Mononuclear cell (primary cell): ENCODE data around the gene MYRFL. TPM values are rescaled to one million over a fixed set of nuclear protein-coding genes. Genes with fewer than 3 reads are reported as not detected.

Source experiments
- H3K27me3 ChIP-seq: 2 replicates; pipeline ENCODE4 v1.6.0; 2011; ENCODE audit warnings: low read length, control low read depth; ENCODE audit not compliant: insufficient read depth
- H3K4me1 ChIP-seq: 2 replicates; pipeline ENCODE4 v1.5.1; 2011; ENCODE audit warnings: mild to moderate bottlenecking, low read length, control low read depth; ENCODE audit not compliant: insufficient read depth
- H3K4me3 ChIP-seq: 2 replicates; pipeline ENCODE4 v1.5.1; 2011; ENCODE audit warnings: mild to moderate bottlenecking, low read length, moderate library complexity
- H3K9me3 ChIP-seq: 2 replicates; pipeline ENCODE4 v1.5.1; 2011; ENCODE audit warnings: low read depth, mild to moderate bottlenecking, control low read depth, low read length
- total RNA-seq: library from RNA; depleted of rRNA; stranded (reverse); fragments of >200 nt; gene quantifications from one replicate; pipeline ENCODE4 v1.2.3, GENCODE V29; 2012

MYRFL gene
- total RNA-seq, 1 donor: 0.10 TPM

DNA sequence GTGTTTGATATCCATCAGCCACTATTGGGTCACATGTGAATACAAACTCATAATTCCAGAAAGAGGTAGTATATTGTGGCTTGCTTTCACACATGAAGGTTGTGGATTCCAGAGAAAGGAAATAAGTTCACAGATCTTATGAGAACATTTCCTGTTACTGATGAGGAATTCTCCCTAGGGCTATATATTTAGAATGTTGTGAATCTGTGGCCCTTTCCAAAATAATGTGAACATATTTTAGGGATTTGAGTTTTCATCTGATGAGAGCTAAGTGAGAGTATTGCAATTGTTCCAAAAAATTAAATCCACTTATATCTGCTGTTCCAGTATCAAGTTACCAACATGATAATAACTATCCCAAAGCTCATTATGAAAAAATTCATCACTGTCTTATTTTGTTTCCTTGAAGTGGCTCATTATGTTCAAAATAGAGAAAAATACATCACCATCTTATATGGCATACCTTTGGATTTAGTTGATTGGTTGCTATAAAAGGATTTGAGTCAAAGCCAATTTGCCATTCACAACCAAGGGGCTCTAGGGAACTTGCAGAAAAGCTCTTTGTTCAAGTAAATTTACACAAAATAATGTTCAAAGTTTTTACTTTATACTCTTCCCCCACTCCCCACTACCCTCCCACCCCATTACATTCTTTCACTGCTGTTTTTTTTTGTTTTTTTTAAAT lies 76.3 kb downstream of the MYRFL start:
- H3K4me1 ChIP-seq: peaks cover 8% of the 10 kb centered on the region
- H3K9me3 ChIP-seq: no peaks in the 10 kb centered on the region
- no peak overlapping the region for H3K4me3 ChIP-seq
- H3K27me3 ChIP-seq: no peaks in the 10 kb centered on the region

DNA sequence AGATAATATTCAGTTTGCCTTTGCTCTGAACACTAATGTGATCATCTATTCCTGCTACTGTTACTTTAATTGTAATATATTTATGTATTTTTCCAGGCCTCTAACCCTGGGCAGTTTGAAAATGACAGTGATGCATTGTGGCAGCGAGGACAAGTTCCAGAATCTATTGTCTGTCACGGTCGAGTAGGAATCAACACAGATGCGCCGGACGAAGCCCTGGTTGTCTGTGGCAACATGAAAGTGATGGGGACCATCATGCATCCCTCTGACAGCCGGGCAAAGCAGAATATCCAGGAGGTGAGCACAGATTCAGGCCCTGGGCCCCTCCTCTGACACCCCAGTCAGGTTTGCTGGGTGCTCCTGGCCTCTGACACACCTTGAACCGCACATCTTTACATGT lies 78.5 kb downstream of the MYRFL start:
- no peak overlapping the region for H3K4me3 ChIP-seq
- H3K27me3 ChIP-seq: no peaks in the 10 kb centered on the region
- H3K4me1 ChIP-seq: peaks cover 8% of the 10 kb centered on the region
- H3K9me3 ChIP-seq: no peaks in the 10 kb centered on the region

DNA sequence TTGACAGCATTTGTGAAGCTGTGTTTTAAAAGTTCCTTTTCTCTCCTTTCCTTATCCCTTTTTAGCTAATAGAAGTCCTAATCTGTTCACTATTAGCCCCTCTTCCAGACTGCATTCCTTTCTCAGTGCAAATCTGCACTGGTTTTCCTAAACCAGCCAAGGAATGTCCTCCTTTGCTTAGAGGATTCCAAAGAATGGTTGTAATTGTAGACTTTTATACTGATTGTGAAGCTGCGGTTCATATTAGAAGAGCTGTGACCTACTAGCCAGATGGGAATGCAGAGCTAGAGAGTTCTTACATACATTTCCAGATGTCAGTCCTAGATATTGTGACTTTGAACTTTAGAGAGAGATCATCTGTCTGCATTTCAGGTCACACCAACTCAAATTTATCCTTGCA lies 79.8 kb downstream of the MYRFL start:
- peaks cover 8% of the 10 kb centered on the region for H3K4me1 ChIP-seq
- no peaks in the 10 kb centered on the region for H3K27me3 ChIP-seq
- H3K9me3 ChIP-seq: no peaks in the 10 kb centered on the region
- H3K4me3 ChIP-seq: no peak overlapping the region

DNA sequence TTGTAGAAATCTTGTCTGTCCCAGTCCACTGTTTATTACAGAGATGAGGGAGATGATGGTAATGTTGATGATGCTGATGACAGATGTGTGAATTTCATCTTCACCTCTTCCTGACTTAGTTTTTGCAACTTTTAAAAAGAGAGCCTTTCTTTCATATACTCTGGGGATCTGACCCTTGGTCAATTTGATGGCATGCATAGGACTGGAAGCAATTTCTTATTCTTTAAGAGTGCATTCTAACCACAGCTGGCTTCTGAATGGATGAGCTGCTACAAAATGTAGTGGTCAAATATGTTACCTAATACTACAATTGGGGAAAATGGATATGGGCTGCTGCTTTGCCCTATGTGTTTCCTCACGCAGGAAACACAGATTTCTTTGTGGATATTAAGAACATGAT lies 80.8 kb downstream of the MYRFL start:
- H3K27me3 ChIP-seq: no peaks in the 10 kb centered on the region

DNA sequence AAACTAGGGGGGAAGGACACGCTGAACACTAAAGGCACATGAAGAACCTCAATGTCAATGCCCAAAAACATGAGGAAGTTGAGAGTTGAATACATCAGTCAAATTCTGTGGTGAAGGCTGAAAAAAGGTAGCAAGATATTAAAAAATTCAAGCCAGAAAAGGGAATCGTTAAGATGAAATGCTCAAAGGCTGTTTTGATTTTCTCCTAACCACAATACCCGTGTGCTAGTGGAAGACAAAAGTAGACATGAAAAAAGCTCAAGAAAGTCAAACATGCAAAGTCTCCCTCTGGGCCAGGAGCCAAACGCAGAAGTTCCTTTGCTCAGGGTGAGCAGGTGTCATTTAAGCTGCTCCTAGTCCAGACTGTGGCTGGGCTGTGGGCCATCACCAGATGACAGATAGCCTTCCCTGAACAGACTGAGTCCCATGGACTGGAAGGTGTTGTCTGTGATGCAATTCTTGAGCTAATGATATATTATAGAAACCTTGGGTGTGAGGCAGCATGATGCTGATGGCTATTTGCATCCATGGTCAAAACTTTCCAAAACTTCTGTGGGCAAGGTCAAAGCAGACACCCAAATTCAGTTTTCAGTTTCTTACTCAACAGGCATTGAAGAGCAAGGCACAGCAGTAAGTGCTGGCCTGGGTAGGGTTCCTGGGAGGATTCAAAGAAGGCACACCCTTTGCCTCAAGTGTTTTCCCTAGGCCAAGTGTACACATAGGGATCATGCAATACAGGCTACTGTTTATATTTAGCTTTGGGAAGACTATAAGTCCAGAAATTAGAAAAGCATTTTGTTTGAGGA lies 81.6 kb downstream of the MYRFL start:
- H3K4me1 ChIP-seq: no peaks in the 10 kb centered on the region

More for the DNA sequence above, 80.8 kb downstream of the MYRFL start:
- Histone ChIP-seq H3K4me3 (no peak overlapping the region), H3K4me1 (peaks cover 2% of the 10 kb centered on the region), H3K9me3 (no peaks in the 10 kb centered on the region)

DNA sequence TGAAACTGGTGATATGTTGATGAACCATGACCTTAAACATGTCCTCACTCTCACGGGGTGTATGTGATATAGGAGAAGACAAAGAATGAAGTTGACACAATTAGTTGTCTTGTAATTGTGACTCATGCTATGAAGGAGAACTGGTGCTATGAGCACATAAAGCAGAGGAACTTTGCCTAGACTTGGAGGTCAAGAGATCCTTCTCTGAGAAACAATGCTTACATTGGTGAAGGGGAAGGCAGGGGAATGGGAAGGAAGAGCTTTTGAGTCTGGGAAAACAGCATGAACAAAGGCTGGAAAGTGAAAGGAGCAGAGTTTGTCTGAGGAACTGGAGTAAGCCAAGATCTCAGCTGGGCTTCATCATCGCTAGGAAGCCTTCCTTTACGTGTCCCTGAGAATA lies 83.2 kb downstream of the MYRFL start:
- Histone ChIP-seq H3K9me3 (no peaks in the 10 kb centered on the region), H3K4me3 (no peak overlapping the region), H3K4me1 (no peaks in the 10 kb centered on the region), H3K27me3 (no peaks in the 10 kb centered on the region)

More for the DNA sequence above, 81.6 kb downstream of the MYRFL start:
- Histone ChIP-seq H3K4me3 (no peak overlapping the region), H3K9me3 (no peaks in the 10 kb centered on the region), H3K27me3 (no peaks in the 10 kb centered on the region)

DNA sequence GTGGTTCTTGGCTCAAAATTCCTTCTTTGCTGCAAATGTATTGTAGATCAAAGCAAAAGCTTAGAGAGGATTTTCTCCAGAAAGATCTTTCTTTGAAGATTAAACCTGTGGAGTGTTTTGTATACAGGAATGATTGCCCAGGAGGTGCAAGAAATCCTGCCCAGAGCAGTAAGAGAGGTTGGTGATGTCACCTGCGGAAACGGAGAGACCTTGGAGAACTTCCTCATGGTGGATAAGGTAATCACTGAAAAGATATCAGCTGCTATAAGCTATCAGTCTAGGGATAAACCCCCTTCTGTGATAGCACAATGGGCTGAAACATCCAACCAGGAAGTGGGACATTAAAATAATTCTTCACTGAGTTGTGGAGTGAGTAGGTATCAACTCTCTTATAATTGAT lies 85.7 kb downstream of the MYRFL start:
- no peaks in the 10 kb centered on the region for H3K27me3 ChIP-seq

DNA sequence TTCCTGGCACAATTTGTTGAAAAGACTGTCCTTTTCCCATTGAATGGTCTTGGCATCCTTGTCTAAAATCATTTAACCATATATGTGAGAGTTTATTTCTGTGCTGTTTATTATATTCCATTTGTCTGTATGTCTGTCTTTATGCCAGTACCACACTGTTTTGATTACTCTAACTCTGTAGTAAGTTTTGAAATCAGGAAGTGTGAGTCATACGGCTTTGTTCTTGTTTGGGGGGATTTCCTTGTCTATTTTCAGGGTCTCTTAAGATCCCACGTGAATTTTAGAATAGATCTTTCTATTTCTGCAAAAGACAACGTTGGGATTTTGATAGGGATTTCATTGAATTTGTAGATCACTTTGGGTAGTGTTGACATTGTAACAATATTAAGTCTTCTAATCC lies 88.5 kb downstream of the MYRFL start:
- Histone ChIP-seq H3K9me3 (no peaks in the 10 kb centered on the region), H3K27me3 (no peaks in the 10 kb centered on the region), H3K4me3 (no peak overlapping the region), H3K4me1 (no peaks in the 10 kb centered on the region)

More for the DNA sequence above, 85.7 kb downstream of the MYRFL start:
- no peak overlapping the region for H3K4me3 ChIP-seq
- H3K4me1 ChIP-seq: no peaks in the 10 kb centered on the region
- H3K9me3 ChIP-seq: no peaks in the 10 kb centered on the region

DNA sequence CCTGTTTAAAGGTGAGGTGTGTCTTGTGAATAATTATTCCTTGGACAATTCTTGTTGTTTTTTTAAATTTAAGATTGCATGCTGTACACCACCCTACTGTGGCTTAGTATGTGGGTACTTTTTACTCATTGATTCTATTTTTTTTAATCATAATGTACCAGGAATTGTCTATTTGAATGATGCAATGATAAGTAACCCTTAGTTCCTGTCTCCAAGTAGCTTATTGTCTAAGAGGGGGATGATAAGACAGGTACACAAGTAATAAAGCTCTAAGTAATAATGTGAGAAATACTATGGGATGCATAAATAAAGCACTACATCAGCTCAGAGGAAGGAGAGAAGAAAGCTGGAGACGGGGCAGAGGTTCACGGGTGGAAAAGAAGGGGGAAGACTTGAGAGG lies 90.9 kb downstream of the MYRFL start:
- Histone ChIP-seq H3K9me3 (no peaks in the 10 kb centered on the region), H3K4me1 (no peaks in the 10 kb centered on the region), H3K4me3 (no peak overlapping the region), H3K27me3 (no peaks in the 10 kb centered on the region)

DNA sequence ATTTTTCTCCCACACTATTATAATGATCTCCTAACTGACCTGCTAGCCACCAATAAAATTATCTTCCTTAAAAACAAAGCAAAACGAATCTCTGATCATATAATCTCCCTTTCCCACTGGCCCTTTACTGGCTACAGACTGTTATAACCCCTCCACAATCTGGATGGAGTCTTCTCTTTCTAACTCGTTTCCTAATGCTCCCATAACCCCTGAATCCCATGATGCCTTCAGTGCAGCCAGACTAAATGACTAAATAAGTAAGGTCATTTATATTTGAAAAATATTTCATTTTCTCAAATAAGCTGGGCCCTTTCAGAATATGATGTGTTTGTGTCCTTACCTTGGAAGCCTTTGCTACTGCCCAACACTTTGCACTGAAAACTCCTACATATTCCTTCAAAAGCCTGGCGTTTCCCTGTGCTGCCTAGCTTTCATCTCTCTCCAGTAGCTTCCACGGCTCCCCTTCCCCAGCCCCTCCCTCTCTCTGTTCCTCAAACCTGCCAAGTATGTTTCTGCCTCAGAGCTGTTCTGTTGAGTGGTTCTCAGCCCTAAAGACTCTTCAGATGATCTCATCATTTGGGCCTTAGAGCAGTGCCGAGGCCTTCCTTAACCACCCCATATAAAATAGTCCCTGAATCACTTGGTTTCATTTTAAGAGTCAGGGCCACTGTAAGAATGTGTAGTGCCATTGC lies 91.7 kb downstream of the MYRFL start:
- no peaks in the 10 kb centered on the region for H3K27me3 ChIP-seq
- H3K9me3 ChIP-seq: no peaks in the 10 kb centered on the region
- no peak overlapping the region for H3K4me3 ChIP-seq
- no peaks in the 10 kb centered on the region for H3K4me1 ChIP-seq

DNA sequence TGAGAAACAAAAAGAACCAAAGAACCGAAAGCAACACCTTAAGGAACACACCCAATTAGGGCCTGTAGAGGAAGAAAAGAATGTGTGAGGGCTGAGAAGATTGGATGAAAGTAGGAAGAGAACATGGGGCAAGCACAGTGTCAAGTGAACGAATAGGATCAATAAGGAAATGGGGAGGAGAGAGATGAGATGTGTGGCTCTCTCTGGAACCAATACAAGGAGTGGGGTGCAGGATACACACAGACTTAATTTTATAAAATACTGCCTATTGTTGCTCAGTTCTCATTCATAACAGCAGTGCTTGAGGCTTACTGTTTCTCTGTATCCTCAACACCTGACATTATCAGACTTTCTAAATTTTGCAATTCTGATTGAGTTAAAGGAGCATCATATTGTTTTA lies 93.3 kb downstream of the MYRFL start:
- no peaks in the 10 kb centered on the region for H3K27me3 ChIP-seq
- no peaks in the 10 kb centered on the region for H3K4me1 ChIP-seq
- H3K9me3 ChIP-seq: no peaks in the 10 kb centered on the region
- H3K4me3 ChIP-seq: no peak overlapping the region

DNA sequence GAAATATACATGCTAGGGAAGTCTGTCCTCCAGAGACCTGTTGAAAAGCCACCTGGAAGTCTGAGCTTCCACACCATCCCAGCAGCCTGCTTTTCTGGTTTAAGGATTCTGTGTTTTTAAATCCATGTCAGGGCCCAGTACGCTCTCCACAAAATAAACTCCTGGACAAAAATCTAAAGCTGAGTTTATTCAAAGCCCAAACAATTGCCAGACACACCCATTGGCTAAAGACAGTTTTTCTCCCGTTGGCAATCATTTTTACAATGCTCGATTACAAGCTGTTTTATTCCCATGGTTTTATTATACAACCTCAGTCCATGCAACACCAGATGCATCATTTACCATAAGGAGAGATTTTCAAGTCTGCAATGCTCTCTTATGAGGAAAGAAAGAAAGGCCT lies 94.5 kb downstream of the MYRFL start:
- H3K9me3 ChIP-seq: no peaks in the 10 kb centered on the region
- H3K4me1 ChIP-seq: no peaks in the 10 kb centered on the region
- H3K27me3 ChIP-seq: no peaks in the 10 kb centered on the region
- H3K4me3 ChIP-seq: no peak overlapping the region

DNA sequence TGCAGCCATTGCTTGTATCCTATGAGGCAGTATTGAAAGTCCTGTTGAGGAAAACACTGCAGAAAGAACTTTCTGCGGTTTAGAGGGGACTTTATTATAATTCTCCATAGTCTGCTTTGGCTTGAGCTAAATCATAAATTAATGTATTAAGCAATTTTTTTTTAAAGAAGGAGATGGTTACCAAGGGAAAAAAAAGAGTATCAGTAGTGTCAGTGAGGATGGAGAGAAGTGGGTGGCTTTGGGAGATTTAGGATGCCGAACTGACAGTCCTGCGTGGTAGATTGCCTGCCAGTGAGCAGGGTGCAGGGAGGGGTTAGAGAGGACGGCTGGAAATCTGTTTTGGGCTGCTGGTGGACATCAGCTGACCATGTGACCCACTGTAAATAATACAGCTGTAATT lies 96.8 kb downstream of the MYRFL start:
- Histone ChIP-seq H3K4me1 (peaks cover 4% of the 10 kb centered on the region), H3K4me3 (no peak overlapping the region), H3K9me3 (no peaks in the 10 kb centered on the region), H3K27me3 (no peaks in the 10 kb centered on the region)

DNA sequence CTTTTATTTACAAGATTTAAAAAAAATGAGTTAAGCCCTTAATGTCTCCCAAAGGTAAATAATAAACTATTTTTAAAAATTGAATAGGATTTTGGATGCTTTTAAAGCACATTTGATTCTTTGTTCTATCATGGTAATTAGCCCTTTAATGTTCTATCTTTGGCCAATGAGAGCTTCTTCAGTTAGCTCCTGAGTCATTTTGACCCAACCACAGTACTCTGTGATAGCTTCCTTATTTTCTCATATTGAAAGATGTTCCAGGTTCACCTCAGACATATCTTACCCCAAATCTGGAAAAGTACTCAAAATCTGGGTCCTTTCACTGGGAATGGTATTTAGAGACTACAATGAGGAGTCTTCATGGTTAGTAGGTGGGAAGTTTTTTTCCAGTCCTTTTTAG lies 98.0 kb downstream of the MYRFL start:
- no peaks in the 10 kb centered on the region for H3K9me3 ChIP-seq
- no peaks in the 10 kb centered on the region for H3K27me3 ChIP-seq
- peaks cover 7% of the 10 kb centered on the region for H3K4me1 ChIP-seq
- H3K4me3 ChIP-seq: no peak overlapping the region

DNA sequence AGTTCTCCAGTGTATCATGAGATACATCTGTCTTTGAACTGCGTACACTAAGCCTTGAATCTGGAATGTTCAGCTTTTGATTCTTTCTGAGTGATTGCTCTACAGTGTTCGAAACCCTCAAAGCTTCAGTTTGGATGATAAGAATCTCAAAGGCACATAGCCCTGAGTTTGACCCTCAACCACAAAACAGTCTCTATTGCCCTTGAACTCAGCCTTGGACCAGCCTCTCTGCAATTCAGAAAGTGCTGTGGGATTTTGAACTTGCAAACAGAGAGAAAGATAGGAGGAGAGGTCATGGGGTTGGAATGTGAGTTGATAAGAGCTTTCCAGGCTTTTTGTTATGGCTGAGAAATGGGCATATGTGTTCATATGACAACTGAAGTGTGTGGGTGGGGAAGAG lies 100.3 kb downstream of the MYRFL start:
- H3K4me1 ChIP-seq: peaks cover 11% of the 10 kb centered on the region
- H3K27me3 ChIP-seq: no peaks in the 10 kb centered on the region
- no peak overlapping the region for H3K4me3 ChIP-seq
- H3K9me3 ChIP-seq: no peaks in the 10 kb centered on the region
